Spleen (tissue), 11 donors: ENCODE data around the gene GPR176. TPM values are rescaled to one million over a fixed set of nuclear protein-coding genes. Genes with fewer than 3 reads are reported as not detected.

Experiments
- DNase-seq: peaks from one replicate; pipeline ENCODE4 v3.0.0-alpha.2; 2020
- H3K27ac ChIP-seq, 8 donors: fragments of 200-600 bp; sonication (generic) in 7 of 8; 1 replicate in 4 of 8; 2 replicates in 4 of 8; pipeline versions ENCODE4 v1.5.0 to v1.8.0; 2016 to 2021; ENCODE audit warnings: inconsistent platforms in 4 of 8, mild to moderate bottlenecking in 4 of 8, moderate library complexity in 1 of 8
- H3K27me3 ChIP-seq, 7 donors: fragments of 200-600 bp; sonication (generic) in 6 of 7; replicated peaks in 1 of 7; 1 replicate in 4 of 7; 2 replicates in 3 of 7; pipeline versions ENCODE4 v1.5.0 to v1.8.0; 2016 to 2021; ENCODE audit warnings: inconsistent platforms in 3 of 7, mild to moderate bottlenecking in 1 of 7
- H3K36me3 ChIP-seq, 6 donors: fragments of 200-600 bp; sonication (generic) in 5 of 6; 1 replicate in 4 of 6; 2 replicates in 2 of 6; pipeline versions ENCODE4 v1.5.0 to v1.8.0; 2016 to 2021; ENCODE audit warnings: inconsistent platforms in 2 of 6
- H3K4me1 ChIP-seq, 6 donors: fragments of 200-600 bp; sonication (generic) in 5 of 6; 1 replicate in 3 of 6; 2 replicates in 3 of 6; pipeline versions ENCODE4 v1.5.0 to v1.8.0; 2016 to 2021; ENCODE audit warnings: inconsistent platforms in 3 of 6
- H3K4me3 ChIP-seq, 8 donors: fragments of 200-600 bp; sonication (generic) in 7 of 8; 1 replicate in 4 of 8; 2 replicates in 4 of 8; pipeline versions ENCODE4 v1.5.0 to v1.8.0; 2016 to 2021; ENCODE audit warnings: inconsistent platforms in 4 of 8, mild to moderate bottlenecking in 4 of 8, moderate library complexity in 2 of 8
- H3K9me3 ChIP-seq, 8 donors: fragments of 200-600 bp; sonication (generic) in 7 of 8; 1 replicate in 4 of 8; 2 replicates in 4 of 8; pipeline versions ENCODE4 v1.5.0 to v1.8.0; 2016 to 2021; ENCODE audit warnings: inconsistent platforms in 4 of 8
- CTCF ChIP-seq, 11 experiments: fragments of 200-600 bp in 7 of 11; fragments of 450-650 bp in 4 of 11; sonication (generic) in 4 of 11; IDR thresholded peaks in 8 of 11; conservative IDR thresholded peaks in 3 of 11; 1 replicate in 7 of 11; 2 replicates in 4 of 11; pipeline versions ENCODE4 v1.4.0 to v1.8.0; 2016 to 2021; ENCODE audit warnings: antibody characterized with exemption in 11 of 11, inconsistent platforms in 4 of 11, mild to moderate bottlenecking in 1 of 11
- POLR2A ChIP-seq, 3 donors: fragments of 450-650 bp; IDR thresholded peaks; one replicate each; pipeline ENCODE4 v1.5.1; 2017; ENCODE audit warnings: antibody characterized with exemption in 3 of 3, mild to moderate bottlenecking in 1 of 3
- POLR2AphosphoS5 ChIP-seq, 3 donors: sonication (generic); formaldehyde crosslinking; IDR thresholded peaks; one replicate each; pipeline ENCODE4 v1.5.1; 2017; ENCODE audit warnings: antibody characterized with exemption in 3 of 3
- WGBS, 5 donors: extraction: QIAGEN DNeasy Blood & Tissue Kit in 3 of 5; methylation state at CpG; one replicate each; pipeline versions ENCODE4 v1.1.5 to v1.1.7; 2013 to 2018; 5-methylcytosine and 5-hydroxymethylcytosine counted together
- intact Hi-C: fragments of 100-400 bp; cut with DNase I; formaldehyde crosslinking; loops from one replicate; pipeline ENCODE4 v1.15.0; 2023; ENCODE audit warnings: low total_unique reads
- polyA plus RNA-seq, 3 donors: library from polyadenylated mRNA; stranded (reverse); fragments of 200-250 nt; gene quantifications; one replicate each; pipeline ENCODE4 v1.2.1, GENCODE V29; 2013
- total RNA-seq, 7 donors: library from RNA; depleted of rRNA in 3 of 7; stranded (reverse); fragments of >200 nt in 3 of 7; fragmentation: NEBNext Ultra II Directional in 4 of 7; extraction: Animal tissue kit (Norgen Biotek cat#: 25700) in 4 of 7; gene quantifications; one replicate each; pipeline versions ENCODE4 v1.1.0 to v1.2.1, GENCODE V29; 2016 to 2021
- donor health status: healthy with polysubstance abuse.
- donor health status: DM: no; HTN: no; CAD: no; lungs with moderate emphysema.
- donor health status: DM: no; HTN: no; CAD: no.
- donor health status: Bipolar disorder and iron deficiency.
- donor health status: healthy.
- donor health status: DM: no; HTN: no; CAD: no.
- donor health status: DM: yes; HTN: yes; CAD: no.

The GPR176 gene
- total and polyA plus RNA-seq, 10 donors, result 2.7 to 12.8 (median 5.1) TPM

GRCh38 chr15:39774688-39775267, 145.3 kb downstream of the GPR176 start:
- Histone ChIP-seq H3K36me3 (no peaks in the 10 kb centered on the region), H3K27me3 (no peaks in the 10 kb centered on the region), H3K4me1 (peaks cover 0 to 12% (median 5%) of the 10 kb centered on the region in 6 donors), H3K4me3 (no peak overlapping the region), H3K27ac (no peak overlapping the region), H3K9me3 (no peaks in the 10 kb centered on the region)
- TF ChIP-seq CTCF (IDR thresholded peaks at IDR 0.05 in 8 of 11, conservative IDR thresholded peaks at IDR 0.05 in 3 of 11), result no peak
- no peak for TF ChIP-seq POLR2AphosphoS5 (IDR thresholded peaks at IDR 0.05)
- no peak for TF ChIP-seq POLR2A (IDR thresholded peaks at IDR 0.05)
- no peak for DNase-seq
- intact Hi-C loops, result no loop called here
- 28 to 49% (median 39%) methylated on average over 3 of the region's 3 CpGs for WGBS, 5 donors

- Histone ChIP-seq H3K27ac (peak overlapping the region in 4 of 8 donors; percentile 10 to 36 (median 26)), H3K27me3 (no peaks in the 10 kb centered on the region), H3K36me3 (no peaks in the 10 kb centered on the region), H3K4me1 (peaks cover 0 to 12% (median 5%) of the 10 kb centered on the region in 6 donors), H3K9me3 (no peaks in the 10 kb centered on the region), H3K4me3 (no peak overlapping the region)
- TF ChIP-seq POLR2A (IDR thresholded peaks at IDR 0.05), result no peak
- no peak for TF ChIP-seq CTCF (IDR thresholded peaks at IDR 0.05 in 8 of 11, conservative IDR thresholded peaks at IDR 0.05 in 3 of 11)
- TF ChIP-seq POLR2AphosphoS5 (IDR thresholded peaks at IDR 0.05), result no peak
- WGBS, 5 donors, result 75 to 87% (median 79%) methylated on average over 8 of the region's 8 CpGs
- DNase-seq, result no peak
- intact Hi-C loops, result no loop called here
Measured at GRCh38 chr15:39770748-39771689, 149.0 kb downstream of the GPR176 start.

- H3K27me3 ChIP-seq, result no peaks in the 10 kb centered on the region
- no peak overlapping the region for H3K4me3 ChIP-seq
- WGBS, 5 donors, result 81 to 97% (median 90%) methylated on average over 5 of the region's 5 CpGs
- peaks cover 0 to 6% (median 0%) of the 10 kb centered on the region in 6 donors for H3K4me1 ChIP-seq
- intact Hi-C loops, result no loop called here
- H3K27ac ChIP-seq, result no peak overlapping the region
- H3K36me3 ChIP-seq, result no peaks in the 10 kb centered on the region
- no peak for TF ChIP-seq POLR2A (IDR thresholded peaks at IDR 0.05)
- TF ChIP-seq CTCF (IDR thresholded peaks at IDR 0.05 in 8 of 11, conservative IDR thresholded peaks at IDR 0.05 in 3 of 11), result no peak
- TF ChIP-seq POLR2AphosphoS5 (IDR thresholded peaks at IDR 0.05), result no peak
- no peak for DNase-seq
- H3K9me3 ChIP-seq, result no peaks in the 10 kb centered on the region
Measured at GRCh38 chr15:39767921-39768320, 152.1 kb downstream of the GPR176 start.

- TF ChIP-seq POLR2AphosphoS5 (IDR thresholded peaks at IDR 0.05) (no peak), POLR2A (IDR thresholded peaks at IDR 0.05) (no peak), CTCF (IDR thresholded peaks at IDR 0.05 in 8 of 11, conservative IDR thresholded peaks at IDR 0.05 in 3 of 11) (no peak)
- Histone ChIP-seq H3K4me3 (no peak overlapping the region), H3K27me3 (no peaks in the 10 kb centered on the region), H3K4me1 (no peaks in the 10 kb centered on the region), H3K36me3 (no peaks in the 10 kb centered on the region), H3K27ac (no peak overlapping the region), H3K9me3 (no peaks in the 10 kb centered on the region)
- no peak for DNase-seq
- intact Hi-C loops, result no loop called here
- WGBS, 5 donors, result 72 to 82% (median 79%) methylated on average over 2 of the region's 2 CpGs
Measured at GRCh38 chr15:39761006-39761405, 159.1 kb downstream of the GPR176 start.
